GM18870 (cell line): Measurements from ENCODE around the gene HACE1.

ENCODE experiments used
- ATAC-seq: cut with Tn5 transposase; IDR thresholded peaks from one replicate; pipeline ENCODE4 v1.9.1; 2021; ENCODE audit warnings: moderate library complexity; ENCODE audit not compliant: unreplicated experiment

Gene HACE1

GRCh38 chr6:104689551-104690205 lies 170.0 kb downstream of the HACE1 start:
- no peak for ATAC-seq

- peak; percentile 88 for ATAC-seq
Measured at GRCh38 chr6:104688283-104688969, 171.3 kb downstream of the HACE1 start.

- ATAC-seq = no peak
Measured at GRCh38 chr6:104686550-104687175, 173.1 kb downstream of the HACE1 start.

- ATAC-seq = no peak
Measured at GRCh38 chr6:104685871-104686549, 173.7 kb downstream of the HACE1 start.

- ATAC-seq = no peak
Measured at GRCh38 chr6:104684911-104685415, 174.8 kb downstream of the HACE1 start.

- ATAC-seq = no peak
Measured at GRCh38 chr6:104683809-104684208, 175.9 kb downstream of the HACE1 start.

- ATAC-seq = peak; percentile 84
Measured at GRCh38 chr6:104682722-104683643, 176.7 kb downstream of the HACE1 start.

GRCh38 chr6:104680539-104680938 lies 179.2 kb downstream of the HACE1 start:
- no peak for ATAC-seq

GRCh38 chr6:104679971-104680370 lies 179.7 kb downstream of the HACE1 start:
- no peak for ATAC-seq
